ENCODE results near the gene SPIN2A.
"Not testable (repeated sequence)": the region's sequence is repeated elsewhere in the genome, so short reads cannot be mapped to it uniquely, and the experiment has no call there.

Gene SPIN2A

DNA sequence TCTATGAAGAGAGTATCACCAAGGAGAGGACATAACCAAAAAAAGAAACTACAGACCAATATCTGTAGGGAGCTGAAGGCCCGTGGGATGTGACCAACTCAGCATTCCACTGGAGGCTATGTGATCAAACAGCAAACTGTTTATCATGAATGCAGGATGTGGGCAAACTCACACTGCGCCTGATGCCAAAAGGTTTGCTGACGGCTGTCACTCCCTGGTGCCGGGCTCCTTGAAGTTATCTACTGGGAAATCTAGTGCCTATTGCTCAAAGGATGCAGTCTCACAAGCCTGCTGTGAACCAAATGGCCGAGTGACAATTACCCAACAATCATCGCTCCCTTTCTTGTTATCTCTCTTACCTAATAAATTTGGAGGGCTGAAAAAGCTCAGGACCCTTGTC, 34.3 kb downstream of the SPIN2A start:
- DNase-seq, ATAC-seq: not testable (repeated sequence)

Measured in stimulated activated naive CD8-positive, alpha-beta T cell treated with anti-CD3 and anti-CD28 coated beads, Interleukin-15, Interleukin-2, amounts not matched to agents 100 U/mL and 50 U/mL, for 24 hours (primary cell).